Measurements from ENCODE around the gene RAB11FIP4.

The RAB11FIP4 gene

DNA sequence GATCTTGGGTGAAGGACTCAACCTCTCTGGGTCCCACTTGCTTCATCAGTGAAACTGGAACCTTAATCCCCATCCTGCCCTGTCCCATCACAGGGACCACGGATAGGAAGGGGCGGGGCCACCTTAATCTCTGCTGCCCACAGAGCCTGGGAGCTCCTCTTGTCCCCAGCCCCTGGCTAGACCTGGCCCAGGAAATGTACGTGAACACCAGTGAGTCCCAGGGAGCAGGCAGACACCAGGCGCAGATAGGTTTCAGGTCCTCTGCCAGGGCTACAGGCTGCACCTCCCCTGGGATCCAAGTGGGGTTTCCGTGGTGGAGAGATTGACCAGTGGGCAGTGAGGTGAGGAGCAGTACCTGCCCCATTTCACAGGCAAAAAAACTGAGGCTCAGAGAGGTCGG lies 21.0 kb downstream of the RAB11FIP4 start:
- no peak for DNase-seq

DNA sequence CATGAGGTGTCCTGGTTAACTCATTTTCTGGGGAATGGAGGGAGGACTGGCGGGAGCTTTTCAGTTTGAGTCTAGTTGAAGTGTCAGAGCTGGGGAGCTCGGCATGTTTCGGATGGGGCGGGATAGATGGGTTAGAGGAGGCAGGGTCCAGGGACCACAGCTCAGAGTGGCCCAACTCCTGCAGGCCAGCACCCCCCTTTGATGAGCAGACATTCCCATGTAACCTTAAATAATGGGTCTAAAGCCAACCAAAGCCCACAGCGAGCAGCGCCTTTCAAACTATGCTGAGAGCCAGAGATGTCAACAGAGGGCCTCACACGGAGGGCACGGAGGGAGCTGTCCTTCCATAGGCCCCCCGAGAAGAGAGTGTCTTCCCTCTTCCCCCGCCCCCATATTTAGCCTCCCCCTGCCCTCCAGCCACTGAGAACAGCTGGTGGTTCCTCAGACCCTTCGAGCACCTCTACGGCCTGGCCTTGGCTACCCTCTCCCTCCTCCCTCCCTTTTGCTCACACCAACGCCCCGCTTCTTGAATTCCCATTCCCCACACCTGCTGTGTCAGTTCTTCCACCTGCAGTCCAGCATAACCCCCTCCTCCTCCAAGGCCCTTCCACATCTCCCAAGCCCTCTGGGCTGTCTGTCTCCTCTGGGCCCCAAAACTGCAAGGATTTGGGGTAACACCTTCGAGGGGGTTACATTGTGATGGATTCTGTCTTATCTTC lies 21.8 kb downstream of the RAB11FIP4 start:
- DNase-seq = no peak

DNA sequence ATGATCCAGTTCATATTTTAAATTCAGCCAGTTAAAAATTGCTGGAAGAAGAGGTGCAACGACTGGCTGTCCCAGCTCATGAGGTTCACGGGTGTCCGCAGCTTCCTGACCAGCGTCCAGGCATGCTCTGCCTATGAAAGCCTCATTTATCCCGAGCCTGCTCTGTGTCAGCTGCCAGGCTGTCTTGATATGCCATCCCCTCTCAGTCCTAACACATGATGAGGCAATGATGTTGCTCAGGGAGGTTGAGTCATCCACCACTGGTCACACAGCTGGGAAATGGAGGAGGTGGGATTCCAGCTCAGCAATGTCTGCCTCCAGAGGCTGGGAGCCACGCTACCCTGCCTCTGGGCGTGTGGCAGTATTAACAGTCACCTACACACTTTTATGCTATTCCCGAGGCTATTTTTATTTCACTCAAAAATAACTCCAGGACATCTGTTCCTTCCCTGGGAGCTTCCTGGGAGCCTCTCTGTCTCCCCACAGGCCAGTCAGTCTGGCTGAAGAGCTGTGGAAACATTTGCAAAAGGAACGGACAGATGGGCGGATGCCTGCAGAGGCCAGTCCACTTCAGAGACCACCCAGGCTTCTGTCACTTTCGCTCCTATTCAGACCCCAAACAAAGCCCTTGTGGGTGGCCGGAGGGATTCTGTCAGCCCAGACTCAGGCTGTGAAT lies 22.5 kb downstream of the RAB11FIP4 start:
- no peak for DNase-seq

- DNase-seq = no peak
These were observed 23.1 kb downstream of the RAB11FIP4 start for GRCh38 chr17:31414550-31414918.

DNA sequence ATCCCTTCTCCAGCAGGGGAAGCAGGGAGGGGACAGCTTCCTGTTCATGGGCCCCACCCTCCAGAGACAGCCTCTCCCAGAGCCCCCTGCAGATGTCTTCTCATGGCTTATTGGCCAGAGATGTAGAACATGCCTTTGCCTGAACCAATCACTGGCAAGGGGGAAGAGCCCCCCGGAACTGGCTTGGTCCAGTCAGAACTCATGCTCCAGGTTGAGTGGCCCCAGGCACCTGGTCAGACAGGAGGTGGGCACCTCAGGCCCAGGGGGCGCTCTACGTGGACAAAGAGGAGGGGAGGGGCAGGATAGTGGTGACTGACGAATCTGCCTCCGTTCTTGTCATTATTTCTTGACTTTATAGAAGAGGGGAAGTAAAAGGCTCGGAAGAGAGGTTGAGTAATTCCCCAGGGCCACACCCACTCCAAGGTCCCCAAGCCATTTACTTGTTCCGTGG lies 23.6 kb downstream of the RAB11FIP4 start:
- no peak for DNase-seq

GRCh38 chr17:31415640-31416502 lies 24.4 kb downstream of the RAB11FIP4 start:
- no peak for DNase-seq

DNA sequence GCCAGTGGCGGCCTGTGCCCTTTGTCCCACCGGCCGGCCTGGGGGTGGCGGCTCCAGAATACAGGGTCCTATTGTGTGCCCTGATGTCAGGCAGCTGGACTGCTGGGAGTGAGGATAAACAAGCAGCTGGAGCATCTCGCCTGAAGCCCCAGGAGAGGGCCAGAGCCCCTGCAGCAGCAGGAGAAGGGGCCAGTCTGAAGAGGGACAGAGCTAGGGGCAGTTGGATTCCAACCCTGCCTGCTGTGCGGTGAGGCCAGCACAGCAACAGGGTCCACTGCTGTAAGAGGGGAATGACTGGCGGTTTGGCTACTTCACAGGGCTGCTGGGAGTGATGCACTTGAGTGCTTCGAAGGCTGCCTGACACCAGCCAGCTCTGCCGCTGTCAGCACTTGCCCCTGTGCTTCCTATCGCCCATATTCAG lies 25.0 kb downstream of the RAB11FIP4 start:
- DNase-seq = no peak

DNA sequence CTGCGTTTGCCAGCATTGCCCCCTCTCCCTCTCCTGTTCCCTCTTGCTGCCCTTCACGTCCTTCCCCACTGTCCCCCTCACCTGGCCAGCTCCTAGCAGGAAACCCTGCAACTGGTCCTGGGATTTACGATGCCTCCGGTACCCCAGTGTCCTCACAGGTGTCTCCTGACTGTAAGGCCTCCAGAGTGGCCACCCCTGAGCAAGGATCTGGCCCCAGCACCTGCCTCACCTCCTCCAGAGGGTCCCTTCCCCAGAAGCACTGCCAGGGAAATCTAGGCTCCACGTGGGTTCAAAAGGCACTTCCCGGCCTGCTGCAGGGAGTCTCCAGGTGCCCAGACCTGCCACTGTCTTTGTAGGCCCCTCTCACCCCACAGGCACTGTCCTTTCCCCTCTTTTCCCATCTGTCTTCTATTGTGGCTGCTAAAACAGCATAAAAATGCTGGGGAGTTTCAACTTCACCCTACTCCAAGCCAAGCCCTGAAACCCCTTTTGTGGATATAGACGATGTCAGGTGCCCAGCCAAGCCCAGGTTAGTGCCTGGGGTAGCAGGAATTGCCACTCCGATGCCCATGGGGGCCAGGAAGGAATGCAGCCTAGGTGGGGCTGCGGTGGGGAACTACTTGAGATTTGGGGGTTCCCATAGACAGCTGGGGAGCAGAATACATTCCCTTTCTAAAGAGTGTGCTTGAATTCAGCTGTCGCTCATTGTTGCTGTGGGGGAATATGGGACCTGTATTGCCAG lies 25.7 kb downstream of the RAB11FIP4 start:
- DNase-seq = no peak

DNA sequence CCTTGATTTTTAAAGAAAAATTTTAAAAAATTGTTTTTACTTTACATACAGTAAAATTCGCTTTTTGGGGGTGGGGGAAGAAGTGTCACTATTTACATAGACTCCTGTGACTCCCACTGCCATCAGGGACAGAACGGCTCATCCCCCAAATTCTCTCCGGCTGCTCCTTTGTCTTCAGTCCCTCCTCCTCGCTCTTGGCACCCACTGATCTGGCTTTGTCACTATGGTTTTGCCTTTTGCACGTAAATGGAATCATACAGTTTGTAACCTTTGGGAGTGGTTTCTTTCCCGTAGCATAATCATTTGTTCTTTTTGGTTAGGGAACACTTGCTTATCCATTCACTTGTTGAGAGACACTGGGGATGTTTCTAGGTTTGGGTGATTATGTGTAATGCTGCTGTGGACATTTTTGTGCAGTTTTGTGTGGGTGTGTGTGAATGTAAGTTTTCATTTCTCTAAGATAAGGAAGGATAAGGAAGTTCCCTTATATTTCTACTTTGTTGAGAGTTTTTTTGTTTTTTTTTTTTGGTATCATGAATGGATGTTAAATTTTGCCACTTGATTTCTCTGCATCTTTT lies 27.4 kb downstream of the RAB11FIP4 start:
- no peak for DNase-seq

DNA sequence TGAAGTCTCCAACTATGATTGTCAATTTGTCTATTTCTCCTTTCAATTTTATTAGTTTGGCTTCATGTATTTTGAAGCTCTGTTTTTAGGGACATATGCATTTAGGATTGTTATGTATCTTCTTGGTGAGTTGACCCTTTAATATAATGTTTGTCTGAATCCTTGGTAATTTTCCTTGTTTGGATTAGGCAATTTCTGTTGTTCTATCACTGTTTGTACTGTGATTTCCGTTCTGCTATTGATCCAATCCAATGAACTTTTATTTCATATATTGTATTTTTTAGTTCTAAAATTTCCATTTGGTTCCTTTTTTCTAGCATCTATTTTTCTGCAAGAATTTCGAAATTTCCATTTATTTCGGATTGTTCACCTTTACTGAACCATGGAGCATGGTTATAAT lies 31.0 kb downstream of the RAB11FIP4 start:
- no peak for DNase-seq

- no peak for DNase-seq
These were observed 33.4 kb downstream of the RAB11FIP4 start for GRCh38 chr17:31424944-31425281.

- DNase-seq = peak; percentile 13
These were observed 34.0 kb downstream of the RAB11FIP4 start for GRCh38 chr17:31425282-31426040.

- no peak for DNase-seq
These were observed 36.2 kb downstream of the RAB11FIP4 start for GRCh38 chr17:31427684-31428083.

- DNase-seq = no peak
These were observed 36.6 kb downstream of the RAB11FIP4 start for GRCh38 chr17:31428111-31428510.

- DNase-seq = no peak
These were observed 37.0 kb downstream of the RAB11FIP4 start for GRCh38 chr17:31428512-31428911.

DNA sequence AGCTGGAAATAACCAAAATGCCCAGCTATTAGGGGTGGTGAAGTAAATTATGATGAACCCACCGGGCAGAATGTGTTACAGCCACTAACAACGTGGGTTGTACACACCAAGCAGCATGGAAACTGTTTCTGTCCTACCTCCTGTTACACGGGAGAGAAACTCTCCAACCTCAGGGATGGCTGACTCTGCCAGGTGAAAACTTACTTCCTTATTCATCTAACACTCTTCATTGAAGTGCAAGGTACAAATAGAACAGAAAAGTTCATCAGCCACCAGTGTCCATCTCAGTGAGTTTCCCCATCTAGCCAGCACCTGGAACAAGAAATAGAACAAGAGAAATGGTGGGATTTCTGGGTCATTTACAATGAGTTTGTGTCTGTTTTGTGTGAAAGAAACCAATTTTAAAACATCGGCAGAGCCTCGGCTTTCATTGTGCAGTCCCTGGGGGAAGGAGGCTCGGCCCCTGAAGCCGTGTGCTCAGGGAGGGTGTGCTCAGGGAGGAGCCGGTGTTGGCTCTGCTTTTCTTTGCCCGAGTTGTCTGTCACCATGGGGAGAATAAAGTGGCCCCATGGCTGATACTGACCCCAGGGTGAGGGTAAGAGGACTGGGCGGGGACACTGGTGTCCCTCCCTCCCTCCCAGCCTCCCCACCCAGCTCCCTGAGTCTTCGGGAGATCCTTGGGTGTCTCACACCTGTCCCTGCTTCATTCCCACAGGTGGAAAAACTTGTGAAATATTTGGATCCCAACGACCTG lies 39.8 kb downstream of the RAB11FIP4 start:
- no peak for DNase-seq

DNA sequence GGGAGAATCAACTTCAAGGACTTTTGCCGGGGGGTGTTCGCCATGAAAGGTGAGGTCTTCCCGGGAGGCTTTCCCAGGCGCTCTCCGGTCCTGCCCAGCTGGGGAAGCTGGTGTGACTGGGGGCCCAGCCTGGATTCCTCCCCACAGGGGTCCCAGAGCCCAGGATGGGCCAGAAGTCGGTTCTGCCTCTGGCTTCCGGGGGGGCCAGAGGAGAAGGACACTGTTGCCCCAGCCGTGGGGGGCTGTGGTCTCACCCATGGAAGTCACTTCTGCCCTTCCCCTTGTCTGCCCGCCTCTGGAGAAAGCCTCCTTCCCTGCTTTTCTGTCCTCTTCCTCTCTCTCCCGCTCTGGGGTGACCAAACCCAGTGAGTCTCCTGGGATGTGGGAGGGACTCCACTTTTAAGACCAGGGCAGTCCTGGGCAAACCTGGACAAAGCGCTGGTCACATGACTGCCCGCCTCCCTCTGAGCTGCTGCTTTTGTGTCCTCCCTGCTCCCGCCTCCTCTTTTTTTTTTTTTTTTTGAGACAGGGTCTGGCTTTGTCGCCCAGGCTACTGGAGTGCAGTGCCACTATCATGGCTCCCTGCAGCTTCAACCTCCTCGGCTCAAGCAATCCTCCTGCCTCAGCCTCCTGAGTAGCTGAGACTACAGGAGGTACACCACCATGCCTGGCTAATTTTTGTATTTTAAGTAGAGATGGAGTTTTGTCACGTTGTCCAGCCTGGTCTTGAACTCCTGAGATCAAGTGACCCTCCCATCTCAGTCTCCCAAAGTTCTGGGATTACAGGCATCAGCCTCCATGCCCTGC lies 40.6 kb downstream of the RAB11FIP4 start:
- no peak for DNase-seq

- no peak for DNase-seq
These were observed 41.8 kb downstream of the RAB11FIP4 start for GRCh38 chr17:31433091-31433790.

All from NCI-H774 (cell line).